Adrenal gland (tissue), 12 donors: ENCODE measurements around the gene DYNC1I1. TPM values are rescaled to one million over a fixed set of nuclear protein-coding genes. Genes with fewer than 3 reads are reported as not detected.
A peak's percentile ranks its signal among the peaks of the same experiment; 100 is the strongest.

ENCODE experiments used
- DNase-seq, 7 donors: peaks; one replicate each; pipeline ENCODE4 v3.0.0-alpha.2; 2019 to 2020
- H3K27ac ChIP-seq, 5 donors: fragments of 200-600 bp; sonication (generic) in 4 of 5; 1 replicate in 3 of 5; 2 replicates in 2 of 5; pipeline versions ENCODE4 v1.5.1 to v1.8.0; 2016 to 2020; ENCODE audit warnings: mild to moderate bottlenecking in 1 of 5
- H3K27me3 ChIP-seq: fragments of 200-600 bp; 2 replicates; pipeline ENCODE4 v1.8.0; 2021
- H3K36me3 ChIP-seq, 2 donors: fragments of 200-600 bp; replicated peaks in 1 of 2; 1 replicate in 1 of 2; 2 replicates in 1 of 2; pipeline versions ENCODE4 v1.5.1 to v1.8.0; 2018 to 2022
- H3K4me1 ChIP-seq, 2 donors: fragments of 200-600 bp; replicated peaks in 1 of 2; 1 replicate in 1 of 2; 2 replicates in 1 of 2; pipeline versions ENCODE4 v1.5.1 to v1.8.0; 2018 to 2021
- H3K4me3 ChIP-seq, 4 donors: fragments of 200-600 bp; sonication (generic) in 3 of 4; one replicate each; pipeline ENCODE4 v1.5.1; 2016 to 2018
- H3K9me3 ChIP-seq, 3 donors: fragments of 200-600 bp; sonication (generic) in 1 of 3; replicated peaks in 1 of 3; 1 replicate in 2 of 3; 2 replicates in 1 of 3; pipeline versions ENCODE4 v1.5.1 to v1.8.0; 2016 to 2021
- CTCF ChIP-seq, 6 experiments: fragments of 450-650 bp in 4 of 6; fragments of 200-600 bp in 2 of 6; sonication (generic) in 1 of 6; IDR thresholded peaks; 1 replicate in 5 of 6; 2 replicates in 1 of 6; pipeline versions ENCODE4 v1.5.1 to v1.8.0; 2016 to 2021; ENCODE audit warnings: antibody characterized with exemption in 6 of 6, mild to moderate bottlenecking in 2 of 6, moderate library complexity in 1 of 6
- POLR2A ChIP-seq, 2 donors: fragments of 450-650 bp; IDR thresholded peaks; one replicate each; pipeline ENCODE4 v1.6.1; 2017; ENCODE audit warnings: antibody characterized with exemption in 2 of 2, mild to moderate bottlenecking in 2 of 2, moderate library complexity in 1 of 2
- WGBS, 4 donors: extraction: QIAGEN DNeasy Blood & Tissue Kit in 2 of 4; methylation state at CpG; one replicate each; pipeline versions ENCODE4 v1.1.5 to v1.1.7; 2013 to 2017; 5-methylcytosine and 5-hydroxymethylcytosine counted together
- intact Hi-C, 2 donors: fragments of 100-400 bp; cut with DNase I; formaldehyde crosslinking; loops; one replicate each; pipeline versions ENCODE4 v1.14.1 to v1.15.0; 2022 to 2023
- polyA plus RNA-seq, 3 donors: library from polyadenylated mRNA; stranded (reverse); fragments of 200-250 nt in 2 of 3; fragments of 350-450 nt in 1 of 3; fragmentation: Illumina TruSeq in 1 of 3; extraction: RNeasy Lipid Tissue Mini Kit (QIAGEN cat#74804) in 1 of 3; gene quantifications; one replicate each; pipeline ENCODE4 v1.2.3, GENCODE V29; 2013 to 2014
- total RNA-seq, 9 donors: library from RNA; depleted of rRNA in 4 of 9; stranded (reverse); fragments of >200 nt in 4 of 9; fragments of 120-200 nt in 1 of 9; fragmentation: NEBNext Ultra II Directional in 1 of 9; extraction: Animal tissue kit (Norgen Biotek cat#: 25700) in 1 of 9; gene quantifications; one replicate each; pipeline versions ENCODE4 v1.1.0 to v1.2.4, GENCODE V29; 2013 to 2023
- donor health status: healthy with polysubstance abuse.
- donor health status: Bipolar disorder and iron deficiency.
- donor health status: DM: yes; HTN: yes; CAD: no.
- donor health status: DM: no; HTN: no; CAD: no.
- donor health status: DM: no; HTN: no; CAD: no.
- donor health status: DM: yes; HTN: yes; CAD: no.

The DYNC1I1 gene
- total and polyA plus RNA-seq, 12 donors = 0.97 to 42.6 (median 8.2) TPM

GRCh38 chr7:95974108-95974507, 201.8 kb downstream of the DYNC1I1 start:
- no peaks in the 10 kb centered on the region for H3K9me3 ChIP-seq

GRCh38 chr7:95976369-95977060, 204.2 kb downstream of the DYNC1I1 start:
- intact Hi-C loops = no loop called here
- no peaks in the 10 kb centered on the region for H3K9me3 ChIP-seq
- H3K4me3 ChIP-seq = no peak overlapping the region
- H3K27ac ChIP-seq = no peak overlapping the region
- TF ChIP-seq POLR2A (IDR thresholded peaks at IDR 0.05) = no peak
- TF ChIP-seq CTCF (IDR thresholded peaks at IDR 0.05) = no peak
- no peaks in the 10 kb centered on the region for H3K36me3 ChIP-seq
- WGBS, 4 donors = 76 to 86% (median 83%) methylated on average over 4 of the region's 4 CpGs
- no peak for DNase-seq
- H3K27me3 ChIP-seq = no peaks in the 10 kb centered on the region
- H3K4me1 ChIP-seq = peaks cover 0 to 8% of the 10 kb centered on the region in 2 donors

More at GRCh38 chr7:95974108-95974507, 201.8 kb downstream of the DYNC1I1 start:
- TF ChIP-seq CTCF (IDR thresholded peaks at IDR 0.05) (no peak), POLR2A (IDR thresholded peaks at IDR 0.05) (no peak)
- intact Hi-C loops = no loop called here
- no peak overlapping the region for H3K27ac ChIP-seq
- no peaks in the 10 kb centered on the region for H3K4me1 ChIP-seq
- H3K36me3 ChIP-seq = no peaks in the 10 kb centered on the region
- DNase-seq = no peak
- WGBS, 4 donors = 23 to 64% (median 27%) methylated on average over 1 of the region's 1 CpG
- no peak overlapping the region for H3K4me3 ChIP-seq
- H3K27me3 ChIP-seq = no peaks in the 10 kb centered on the region

GRCh38 chr7:95977994-95978393, 205.6 kb downstream of the DYNC1I1 start:
- Histone ChIP-seq H3K27me3 (no peaks in the 10 kb centered on the region), H3K36me3 (no peaks in the 10 kb centered on the region), H3K4me1 (peaks cover 0 to 8% of the 10 kb centered on the region in 2 donors), H3K4me3 (no peak overlapping the region), H3K27ac (no peak overlapping the region), H3K9me3 (no peaks in the 10 kb centered on the region)
- TF ChIP-seq CTCF (IDR thresholded peaks at IDR 0.05) (no peak), POLR2A (IDR thresholded peaks at IDR 0.05) (no peak)
- 81 to 100% (median 88%) methylated on average over 1 of the region's 1 CpG for WGBS, 4 donors
- intact Hi-C loops = no loop called here
- no peak for DNase-seq

DNA sequence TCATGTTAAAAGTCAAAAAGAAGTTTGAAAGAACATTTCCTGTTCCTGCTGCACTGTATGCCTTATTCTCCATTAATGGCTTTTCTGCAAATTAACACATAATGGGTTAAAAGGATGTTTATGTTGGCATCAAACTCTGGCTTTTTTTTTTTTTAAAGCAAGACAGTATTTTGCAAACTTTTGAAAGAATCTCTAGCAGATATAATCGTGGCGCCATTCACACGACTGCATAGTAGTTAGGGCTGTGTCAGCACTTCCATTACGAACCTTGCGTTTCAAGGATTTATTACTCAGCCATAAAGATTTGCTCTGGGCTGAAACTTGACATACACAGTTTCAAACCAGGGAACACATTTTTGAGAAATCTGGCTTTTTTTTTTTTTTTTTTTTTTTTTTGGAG, 207.8 kb downstream of the DYNC1I1 start:
- Histone ChIP-seq H3K36me3 (no peaks in the 10 kb centered on the region), H3K4me3 (no peak overlapping the region), H3K27ac (no peak overlapping the region), H3K9me3 (no peaks in the 10 kb centered on the region), H3K27me3 (no peaks in the 10 kb centered on the region), H3K4me1 (peaks cover 0 to 8% of the 10 kb centered on the region in 2 donors)
- 23 to 51% (median 34%) methylated on average over 5 of the region's 5 CpGs for WGBS, 4 donors
- peak in 2 of 7 donors; percentile 7 to 14 for DNase-seq
- no peak for TF ChIP-seq CTCF (IDR thresholded peaks at IDR 0.05)
- TF ChIP-seq POLR2A (IDR thresholded peaks at IDR 0.05) = no peak
- intact Hi-C loops = no loop called here
